AG04450 (cell line): ENCODE data around the gene CSNK1E. TPM values are rescaled to one million over a fixed set of nuclear protein-coding genes. Genes with fewer than 3 reads are reported as not detected.

ENCODE experiments used
- CTCF ChIA-PET: fragments of 300-600, 350-600 bp; formaldehyde crosslinking; extraction: SDS; loops from one replicate; lab custom pipeline; 2022; ENCODE audit warnings: antibody characterized with exemption, inconsistent platforms; lab: Charles Lee
- POLR2A ChIA-PET: fragments of 350-600 bp; formaldehyde crosslinking; extraction: SDS; loops from one replicate; lab custom pipeline; 2021; ENCODE audit warnings: antibody characterized with exemption, inconsistent platforms; lab: Yijun Ruan, JAX
- DNase-seq: peaks from one replicate; pipeline ENCODE4 v3.0.0-alpha.2; 2011; ENCODE audit warnings: low read depth, low spot score
- H3K27ac ChIP-seq: one replicate; pipeline ENCODE4 v1.5.1; 2012; ENCODE audit warnings: low read depth, low read length, control low read depth
- H3K27me3 ChIP-seq: one replicate; pipeline ENCODE4 v1.6.0; 2012; ENCODE audit warnings: low read length; ENCODE audit not compliant: control insufficient read depth, insufficient read depth
- H3K4me3 ChIP-seq: 2 replicates; pipeline ENCODE4 v1.5.1; 2011; ENCODE audit warnings: mild to moderate bottlenecking, low read depth, low read length, control low read depth
- H3K9me3 ChIP-seq: 2 replicates; pipeline ENCODE4 v1.5.1; 2012; ENCODE audit warnings: low read length; ENCODE audit not compliant: control insufficient read depth, insufficient read depth
- polyA plus RNA-seq: library from polyadenylated mRNA; depleted of rRNA; stranded (reverse); fragments of >200 nt; gene quantifications from 2 replicates; pipeline ENCODE4 v1.2.3, GENCODE V29; 2011
- TF ChIP-seq, protein P1 (sequence below): IDR thresholded peaks from 2 replicates; pipeline ENCODE4 v1.5.1; 2011; ENCODE audit warnings: low read depth, low read length, control low read depth, inconsistent platforms

CSNK1E gene
- polyA plus RNA-seq, 1 experiment, result 109 TPM

DNA sequence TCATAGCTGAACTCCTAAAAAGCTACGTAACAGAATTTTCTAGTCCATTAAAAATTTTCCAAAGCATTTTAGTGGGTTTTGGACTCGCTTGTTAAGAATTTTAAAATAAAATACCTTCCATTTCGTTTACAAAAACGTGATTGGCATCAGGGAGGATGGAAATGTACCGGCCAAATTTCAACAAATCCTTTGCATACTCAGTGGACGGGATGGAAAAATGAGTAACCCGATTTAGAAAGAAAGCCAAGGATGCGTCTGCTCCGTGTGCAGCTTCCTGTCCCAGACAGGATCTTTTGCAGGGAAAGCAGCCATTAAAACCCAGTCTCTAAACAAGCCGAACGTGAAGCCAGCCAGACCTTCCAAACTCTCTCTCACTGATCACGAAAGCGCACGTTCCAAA, 60.1 kb downstream of the CSNK1E start:
- ChIA-PET CTCF (interaction anchor here (0.6 to 1.3 kb wide), 5 partner anchors 9 to 158 kb away, joined by 3 to 5 read pairs (median 3); no protein-coding TSS in a partner anchor), POLR2A (interaction anchor here (0.6 to 0.8 kb wide), 3 partner anchors 13 to 21 kb away, joined by 3 to 29 read pairs (median 3); no protein-coding TSS in a partner anchor)
- Histone ChIP-seq H3K4me3 (peak overlapping the region; percentile 37), H3K27ac (peak overlapping the region; percentile 76), H3K9me3 (no peaks in the 10 kb centered on the region), H3K27me3 (no peaks in the 10 kb centered on the region)
- TF ChIP-seq, protein P1, sequence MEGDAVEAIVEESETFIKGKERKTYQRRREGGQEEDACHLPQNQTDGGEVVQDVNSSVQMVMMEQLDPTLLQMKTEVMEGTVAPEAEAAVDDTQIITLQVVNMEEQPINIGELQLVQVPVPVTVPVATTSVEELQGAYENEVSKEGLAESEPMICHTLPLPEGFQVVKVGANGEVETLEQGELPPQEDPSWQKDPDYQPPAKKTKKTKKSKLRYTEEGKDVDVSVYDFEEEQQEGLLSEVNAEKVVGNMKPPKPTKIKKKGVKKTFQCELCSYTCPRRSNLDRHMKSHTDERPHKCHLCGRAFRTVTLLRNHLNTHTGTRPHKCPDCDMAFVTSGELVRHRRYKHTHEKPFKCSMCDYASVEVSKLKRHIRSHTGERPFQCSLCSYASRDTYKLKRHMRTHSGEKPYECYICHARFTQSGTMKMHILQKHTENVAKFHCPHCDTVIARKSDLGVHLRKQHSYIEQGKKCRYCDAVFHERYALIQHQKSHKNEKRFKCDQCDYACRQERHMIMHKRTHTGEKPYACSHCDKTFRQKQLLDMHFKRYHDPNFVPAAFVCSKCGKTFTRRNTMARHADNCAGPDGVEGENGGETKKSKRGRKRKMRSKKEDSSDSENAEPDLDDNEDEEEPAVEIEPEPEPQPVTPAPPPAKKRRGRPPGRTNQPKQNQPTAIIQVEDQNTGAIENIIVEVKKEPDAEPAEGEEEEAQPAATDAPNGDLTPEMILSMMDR, result no peak
- peak; percentile 46 for DNase-seq

- TF ChIP-seq, protein P1, result no peak
- Histone ChIP-seq H3K27me3 (no peaks in the 10 kb centered on the region), H3K27ac (no peak overlapping the region), H3K4me3 (no peak overlapping the region), H3K9me3 (no peaks in the 10 kb centered on the region)
- no peak for DNase-seq
- ChIA-PET POLR2A (no interaction called here), CTCF (no interaction called here)
Observed at GRCh38 chr22:38255697-38256096, 61.5 kb downstream of the CSNK1E start.

- Histone ChIP-seq H3K4me3 (no peak overlapping the region), H3K27me3 (no peaks in the 10 kb centered on the region), H3K27ac (peak overlapping the region; percentile 52), H3K9me3 (peaks cover 10% of the 10 kb centered on the region)
- no peak for DNase-seq
- ChIA-PET POLR2A (interaction anchor here (0.7 kb wide), 1 partner anchor 187 kb away, joined by 4 read pairs; no protein-coding TSS in a partner anchor), CTCF (no interaction called here)
- TF ChIP-seq, protein P1, result no peak
Observed at GRCh38 chr22:38251341-38251692, 65.9 kb downstream of the CSNK1E start.

DNA sequence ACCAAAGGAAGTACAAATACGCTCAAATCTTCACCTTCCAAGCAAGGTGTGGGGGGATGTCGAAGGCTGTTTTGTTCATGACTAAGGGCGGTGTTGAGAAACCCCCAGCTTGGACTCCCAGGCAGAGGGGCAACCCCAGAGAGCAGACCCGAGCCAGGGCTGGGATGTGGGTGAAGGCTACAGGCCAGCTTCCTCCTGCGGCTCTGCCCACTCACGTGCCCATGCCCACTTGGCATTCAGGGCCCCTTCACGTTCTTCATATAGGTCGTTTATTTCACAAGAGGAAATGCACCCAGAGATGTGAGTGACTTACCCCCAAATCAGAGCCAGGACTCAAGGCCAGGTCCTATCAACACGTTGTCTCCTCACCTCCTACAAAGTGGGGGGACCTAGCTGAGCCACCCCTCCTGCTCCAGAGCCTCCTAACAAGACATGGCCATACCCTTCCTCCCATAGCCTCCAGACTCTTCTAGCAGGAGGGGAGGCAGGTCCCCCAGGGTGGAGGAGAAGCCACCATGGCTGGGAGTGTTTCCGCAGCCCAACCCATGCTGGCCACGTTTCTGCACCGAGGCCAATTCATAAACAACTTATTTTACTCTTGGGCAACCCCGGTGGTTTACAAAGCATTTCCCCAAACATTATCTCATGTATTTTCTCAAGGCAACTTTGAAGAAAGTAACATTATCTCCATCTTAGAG, 66.4 kb downstream of the CSNK1E start:
- no peak for DNase-seq
- Histone ChIP-seq H3K27ac (peak overlapping the region; percentile 52), H3K9me3 (peaks cover 10% of the 10 kb centered on the region), H3K4me3 (no peak overlapping the region), H3K27me3 (no peaks in the 10 kb centered on the region)
- TF ChIP-seq, protein P1, result no peak
- ChIA-PET POLR2A (interaction anchor here (0.6 kb wide), 1 partner anchor 20 kb away, joined by 3 read pairs; no protein-coding TSS in a partner anchor), CTCF (no interaction called here)
